ENCODE results near the gene ING1.
A peak's percentile ranks its signal among the peaks of the same experiment; 100 is the strongest.

Gene ING1

GRCh38 chr13:110702089-110702488, 11.4 kb upstream of the ING1 start:
- DNase-seq (ENCODE audit: insufficient read length, low spot score) (no peak), FAIRE-seq (no peak)
- no peak for TF ChIP-seq CTCF (IDR thresholded peaks at IDR 0.05; ENCODE audit: insufficient read depth, missing control alignments)

GRCh38 chr13:110702591-110703526, 10.6 kb upstream of the ING1 start:
- TF ChIP-seq CTCF (IDR thresholded peaks at IDR 0.05; ENCODE audit: insufficient read depth, missing control alignments) = no peak
- no peak for FAIRE-seq
- no peak for DNase-seq (ENCODE audit: insufficient read length, low spot score)

GRCh38 chr13:110705356-110705825, 8.1 kb upstream of the ING1 start:
- DNase-seq (ENCODE audit: insufficient read length, low spot score) (no peak), FAIRE-seq (no peak)
- no peak for TF ChIP-seq CTCF (IDR thresholded peaks at IDR 0.05; ENCODE audit: insufficient read depth, missing control alignments)

GRCh38 chr13:110705826-110706569, 7.5 kb upstream of the ING1 start, which contains the start of gene CARS2:
Gene CARS2, minus strand, starts transcription at chr13:110706116. Its CDS starts 23 bp downstream, at chr13:110706093.
- FAIRE-seq = no peak
- TF ChIP-seq CTCF (IDR thresholded peaks at IDR 0.05; ENCODE audit: insufficient read depth, missing control alignments) = peak; percentile 1
- peak; percentile 69 for DNase-seq (ENCODE audit: insufficient read length, low spot score)

GRCh38 chr13:110706570-110707372, 6.7 kb upstream of the ING1 start:
- DNase-seq (ENCODE audit: insufficient read length, low spot score) (no peak), FAIRE-seq (no peak)
- no peak for TF ChIP-seq CTCF (IDR thresholded peaks at IDR 0.05; ENCODE audit: insufficient read depth, missing control alignments)

GRCh38 chr13:110712081-110712848, 1.2 kb upstream of the ING1 start:
- FAIRE-seq (no peak), DNase-seq (ENCODE audit: insufficient read length, low spot score) (peak; percentile 66)
- no peak for TF ChIP-seq CTCF (IDR thresholded peaks at IDR 0.05; ENCODE audit: insufficient read depth, missing control alignments)

Measured in D721Med (cell line).